KMS-11 (cell line): Measurements from ENCODE around the gene BCAT1.

ENCODE experiments used
- H2AFZ ChIP-seq: fragments of 200-600 bp; sonication (generic); 2 replicates; pipeline ENCODE4 v1.6.1; 2016; ENCODE audit warnings: antibody characterized with exemption, mixed run types, low read depth
- H3K27ac ChIP-seq: fragments of 200-600 bp; sonication (generic); 2 replicates; pipeline ENCODE4 v1.6.1; 2016; ENCODE audit warnings: mild to moderate bottlenecking, mixed run types
- H3K27me3 ChIP-seq: fragments of 200-600 bp; sonication (generic); 2 replicates; pipeline ENCODE4 v1.6.1; 2017; ENCODE audit warnings: mild to moderate bottlenecking, low read depth, mixed run types, moderate library complexity; ENCODE audit not compliant: insufficient read depth
- H3K36me3 ChIP-seq: fragments of 200-600 bp; sonication (generic); 2 replicates; pipeline ENCODE4 v1.6.1; 2017; ENCODE audit warnings: mild to moderate bottlenecking, mixed run types; ENCODE audit not compliant: insufficient read depth
- H3K4me1 ChIP-seq: fragments of 200-600 bp; sonication (generic); 2 replicates; pipeline ENCODE4 v1.6.1; 2016; ENCODE audit warnings: mild to moderate bottlenecking, low read depth, mixed run types; ENCODE audit not compliant: poor library complexity, severe bottlenecking
- H3K4me2 ChIP-seq: fragments of 200-600 bp; sonication (generic); 2 replicates; pipeline ENCODE4 v1.7.0; 2016; ENCODE audit warnings: mild to moderate bottlenecking, mixed run types
- H3K4me3 ChIP-seq: fragments of 200-600 bp; sonication (generic); IDR thresholded peaks from 2 replicates; pipeline ENCODE4 v1.6.1; 2017; ENCODE audit warnings: low read depth, low read length, mixed read lengths; ENCODE audit not compliant: insufficient read depth
- H3K79me2 ChIP-seq: fragments of 200-600 bp; sonication (generic); 2 replicates; pipeline ENCODE4 v1.6.1; 2016; ENCODE audit warnings: low read depth, mixed run types; ENCODE audit not compliant: insufficient read depth
- H3K9ac ChIP-seq: fragments of 200-600 bp; sonication (generic); 2 replicates; pipeline ENCODE4 v1.6.1; 2016; ENCODE audit warnings: mild to moderate bottlenecking, mixed run types
- H4K20me1 ChIP-seq: fragments of 200-600 bp; sonication (generic); 2 replicates; pipeline ENCODE4 v1.6.1; 2016; ENCODE audit warnings: mild to moderate bottlenecking, mixed run types; ENCODE audit not compliant: insufficient read depth
- CTCF ChIP-seq: fragments of 200-600 bp; sonication (generic); conservative IDR thresholded peaks from 2 replicates; pipeline ENCODE4 v1.6.1; 2017; ENCODE audit warnings: low read depth, mild to moderate bottlenecking, antibody characterized with exemption, low read length, moderate library complexity, mixed read lengths

BCAT1 gene

GRCh38 chr12:24982250-24982649 is 33.3 kb upstream of the BCAT1 start:
- H4K20me1 ChIP-seq: no peaks in the 10 kb centered on the region
- no peaks in the 10 kb centered on the region for H3K27me3 ChIP-seq
- no peak overlapping the region for H3K9ac ChIP-seq
- H3K4me1 ChIP-seq: no peaks in the 10 kb centered on the region
- H3K79me2 ChIP-seq: no peaks in the 10 kb centered on the region
- H2AFZ ChIP-seq: no peak overlapping the region
- no peak overlapping the region for H3K4me2 ChIP-seq
- TF ChIP-seq CTCF: no peak
- no peaks in the 10 kb centered on the region for H3K36me3 ChIP-seq
- H3K4me3 ChIP-seq: no peak overlapping the region
- no peak overlapping the region for H3K27ac ChIP-seq

- H3K36me3 ChIP-seq: no peaks in the 10 kb centered on the region
- TF ChIP-seq CTCF: no peak
- H3K4me2 ChIP-seq: no peak overlapping the region
- no peaks in the 10 kb centered on the region for H3K27me3 ChIP-seq
- H3K27ac ChIP-seq: no peak overlapping the region
- H3K4me1 ChIP-seq: no peaks in the 10 kb centered on the region
- H3K79me2 ChIP-seq: no peaks in the 10 kb centered on the region
- H4K20me1 ChIP-seq: no peaks in the 10 kb centered on the region
- H3K9ac ChIP-seq: no peak overlapping the region
- H2AFZ ChIP-seq: no peak overlapping the region
- no peak overlapping the region for H3K4me3 ChIP-seq
These were observed 31.3 kb upstream of the BCAT1 start for GRCh38 chr12:24979976-24980730.

- H3K4me2 ChIP-seq: no peak overlapping the region
- H3K79me2 ChIP-seq: no peaks in the 10 kb centered on the region
- TF ChIP-seq CTCF: no peak
- no peak overlapping the region for H3K4me3 ChIP-seq
- no peaks in the 10 kb centered on the region for H3K4me1 ChIP-seq
- no peak overlapping the region for H2AFZ ChIP-seq
- H3K27me3 ChIP-seq: no peaks in the 10 kb centered on the region
- H3K27ac ChIP-seq: no peak overlapping the region
- H4K20me1 ChIP-seq: no peaks in the 10 kb centered on the region
- H3K36me3 ChIP-seq: no peaks in the 10 kb centered on the region
- H3K9ac ChIP-seq: no peak overlapping the region
These were observed 30.4 kb upstream of the BCAT1 start for GRCh38 chr12:24979329-24979728.

- no peaks in the 10 kb centered on the region for H3K27me3 ChIP-seq
- no peak for TF ChIP-seq CTCF
- no peaks in the 10 kb centered on the region for H4K20me1 ChIP-seq
- no peak overlapping the region for H2AFZ ChIP-seq
- no peak overlapping the region for H3K4me3 ChIP-seq
- H3K36me3 ChIP-seq: no peaks in the 10 kb centered on the region
- H3K9ac ChIP-seq: no peak overlapping the region
- no peaks in the 10 kb centered on the region for H3K79me2 ChIP-seq
- no peaks in the 10 kb centered on the region for H3K4me1 ChIP-seq
- no peak overlapping the region for H3K4me2 ChIP-seq
- no peak overlapping the region for H3K27ac ChIP-seq
These were observed 28.8 kb upstream of the BCAT1 start for GRCh38 chr12:24977711-24978110.
